ENCODE results near the gene FBXO2. TPM values are rescaled to one million over a fixed set of nuclear protein-coding genes. Genes with fewer than 3 reads are reported as not detected.
A peak's percentile ranks its signal among the peaks of the same experiment; 100 is the strongest.

The FBXO2 gene
- total and polyA plus RNA-seq, 9 of the 15 experiments (the other 6 are each of a cell fraction or from before 2014, with no cell fraction given): 0.04 to 1.9 (median 0.27) TPM

DNA sequence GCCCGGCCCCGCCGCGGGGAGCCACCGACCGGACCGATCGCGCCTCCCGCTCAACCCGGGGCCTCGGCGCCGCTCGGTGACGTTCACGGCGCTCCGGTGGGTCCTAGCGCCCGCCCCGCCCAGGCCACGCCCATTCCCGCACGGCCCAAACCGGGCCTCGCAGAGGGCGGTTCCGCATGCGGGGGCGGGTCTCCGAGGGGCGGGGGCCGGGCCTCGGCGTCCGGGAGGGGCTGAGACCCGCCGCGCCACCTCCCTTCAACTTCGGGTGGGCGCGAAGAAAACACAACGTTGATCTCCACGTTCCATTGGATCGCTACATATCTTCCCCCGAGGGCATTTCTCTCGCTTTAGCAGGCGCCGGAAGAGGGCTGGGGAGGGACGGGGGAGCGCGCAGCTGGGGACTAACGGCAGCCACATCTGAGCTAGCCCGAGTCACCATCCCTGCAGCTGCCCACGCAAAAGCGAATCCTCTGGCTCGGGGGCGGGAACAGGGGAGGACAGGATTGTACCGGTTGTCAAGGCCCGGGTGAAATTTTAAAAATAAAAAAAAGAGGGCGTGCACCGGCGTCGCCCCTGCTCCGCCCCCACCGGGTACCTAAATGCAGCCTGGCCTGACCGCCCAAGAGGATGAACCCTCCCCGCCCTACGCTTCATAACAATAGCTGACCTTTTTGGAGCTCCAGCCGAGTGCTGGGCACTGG lies 27.0 kb upstream of the FBXO2 start, which contains the start of gene MAD2L2 (continued):
- TF ChIP-seq UBTF (IDR thresholded peaks at IDR 0.05; ENCODE audit: borderline replicate concordance in 1 of 2, low read depth in 2 of 2, low read length in 2 of 2) (0 out of 4 replicates have a peak, but pooled peaks of 1 of the 2 experiments have one; percentile 31), ZNF507 (tag; conservative IDR thresholded peaks at IDR 0.05) (no peak), ZNF24 (IDR thresholded peaks at IDR 0.05) (0 out of 2 replicates have a peak, but pooled peaks have one; percentile 32), ZMIZ1 (IDR thresholded peaks at IDR 0.05; ENCODE audit: low read depth in 2 of 2, low read length in 2 of 2) (peak in 1 of 2 experiments; percentile 61; a peak in 1 of 4 replicates), DIDO1 (tag; IDR thresholded peaks at IDR 0.05; ENCODE audit: low read depth) (0 out of 2 replicates have a peak, but pooled peaks have one; percentile 2), RBM22 (IDR thresholded peaks at IDR 0.05; ENCODE audit: low read depth, low read length, poor library complexity, severe bottlenecking) (peak; percentile 56), NFIC (IDR thresholded peaks at IDR 0.05) (peak; percentile 37), ZNF224 (CRISPR knock-in tag; IDR thresholded peaks at IDR 0.05) (no peak), ZNF695 (CRISPR knock-in tag; IDR thresholded peaks at IDR 0.05) (no peak), FOXJ3 (CRISPR knock-in tag; IDR thresholded peaks at IDR 0.05) (no peak)

Data from K562 (cell line).